Measurements from ENCODE around the gene SMIM1.

Gene SMIM1

DNA sequence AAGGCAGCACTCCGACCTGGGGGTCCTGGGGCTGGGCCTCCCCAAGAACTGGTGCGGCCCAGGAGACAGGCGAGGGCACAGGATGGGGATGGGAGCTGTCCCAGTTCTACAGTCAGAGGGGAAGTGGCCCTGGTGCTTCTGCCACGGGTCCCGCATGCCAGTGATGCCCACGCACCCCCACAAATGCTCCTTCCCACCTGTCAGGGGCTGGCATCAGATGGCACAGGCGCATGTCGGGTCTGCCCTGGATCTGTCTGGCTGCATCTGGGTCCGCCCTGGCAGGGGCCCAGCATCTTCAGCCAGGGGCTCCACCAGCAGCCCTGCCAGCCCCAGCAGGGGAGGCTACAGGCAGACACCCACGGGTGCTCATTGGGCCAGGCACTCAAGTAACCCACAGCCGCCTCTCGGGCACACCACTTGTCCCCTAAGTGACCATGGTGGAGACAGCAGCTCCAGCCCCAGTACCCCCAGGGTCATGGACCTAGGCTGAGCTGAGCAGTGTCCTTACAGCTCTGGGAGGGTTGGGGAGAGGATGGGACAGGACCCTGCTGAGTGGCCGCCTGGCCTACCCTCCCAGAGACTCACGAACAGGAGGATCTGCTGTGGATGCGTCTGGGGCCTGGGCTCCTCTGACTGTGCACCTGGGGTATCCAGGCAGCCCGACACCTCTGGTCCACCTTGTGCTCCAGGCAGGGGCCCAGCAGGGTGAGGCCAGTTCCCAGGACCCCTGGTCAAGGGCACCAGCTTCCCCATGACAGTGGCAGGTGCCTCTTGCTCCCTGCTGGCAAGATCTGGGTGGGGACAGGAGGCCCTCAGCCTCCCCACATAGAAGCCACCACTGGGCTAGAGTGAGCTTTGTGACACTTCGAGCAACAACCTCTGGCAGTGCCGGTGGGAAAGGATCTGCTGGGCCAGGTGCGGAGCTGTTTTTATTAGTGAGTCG lies 5.4 kb downstream of the SMIM1 start:
- no peak for DNase-seq

- DNase-seq, result no peak
Observed at GRCh38 chr1:3778590-3779264, 6.2 kb downstream of the SMIM1 start.

- no peak for DNase-seq
Observed at GRCh38 chr1:3779265-3779911, 6.8 kb downstream of the SMIM1 start.

- DNase-seq, result no peak
Observed at GRCh38 chr1:3779912-3780416, 7.4 kb downstream of the SMIM1 start.

- DNase-seq, result no peak
Observed at GRCh38 chr1:3780901-3781300, 8.4 kb downstream of the SMIM1 start.

- no peak for DNase-seq
Observed at GRCh38 chr1:3783651-3784474, 11.3 kb downstream of the SMIM1 start.

- no peak for DNase-seq
Observed at GRCh38 chr1:3785045-3785444, 12.5 kb downstream of the SMIM1 start.

DNA sequence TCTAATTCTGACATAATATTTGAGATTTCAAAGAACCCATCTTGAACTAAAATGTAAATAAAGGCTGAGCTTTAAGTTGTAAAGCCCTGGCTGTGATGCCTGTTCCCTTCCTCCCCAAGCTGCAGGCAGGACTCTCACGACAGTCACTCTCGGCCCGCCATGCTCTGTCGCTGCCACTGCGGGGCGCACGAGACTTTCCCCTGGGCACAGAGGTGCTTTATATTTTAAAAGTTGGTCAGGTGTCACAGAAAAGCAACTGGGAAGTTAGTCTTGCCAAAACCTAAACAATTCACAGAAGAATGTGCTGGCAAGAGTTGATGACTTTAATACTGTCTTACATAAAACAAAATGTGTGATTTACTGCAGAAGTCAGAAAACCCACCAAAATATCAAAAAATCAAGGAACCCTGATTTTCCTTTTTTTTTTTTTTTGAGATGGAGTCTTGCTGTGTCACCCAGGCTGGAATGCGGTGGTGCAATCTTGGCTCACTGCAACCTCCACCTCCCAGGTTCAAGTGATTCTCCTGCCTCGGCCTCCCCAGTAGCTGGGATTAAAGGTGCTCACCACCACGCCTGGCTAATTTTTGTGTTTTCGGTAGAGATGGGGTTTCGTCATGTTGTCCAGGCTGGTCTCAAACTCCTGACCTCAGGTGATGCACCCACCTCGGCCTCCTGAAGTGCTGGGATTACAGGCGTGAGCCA lies 13.1 kb downstream of the SMIM1 start:
- DNase-seq, result no peak

DNA sequence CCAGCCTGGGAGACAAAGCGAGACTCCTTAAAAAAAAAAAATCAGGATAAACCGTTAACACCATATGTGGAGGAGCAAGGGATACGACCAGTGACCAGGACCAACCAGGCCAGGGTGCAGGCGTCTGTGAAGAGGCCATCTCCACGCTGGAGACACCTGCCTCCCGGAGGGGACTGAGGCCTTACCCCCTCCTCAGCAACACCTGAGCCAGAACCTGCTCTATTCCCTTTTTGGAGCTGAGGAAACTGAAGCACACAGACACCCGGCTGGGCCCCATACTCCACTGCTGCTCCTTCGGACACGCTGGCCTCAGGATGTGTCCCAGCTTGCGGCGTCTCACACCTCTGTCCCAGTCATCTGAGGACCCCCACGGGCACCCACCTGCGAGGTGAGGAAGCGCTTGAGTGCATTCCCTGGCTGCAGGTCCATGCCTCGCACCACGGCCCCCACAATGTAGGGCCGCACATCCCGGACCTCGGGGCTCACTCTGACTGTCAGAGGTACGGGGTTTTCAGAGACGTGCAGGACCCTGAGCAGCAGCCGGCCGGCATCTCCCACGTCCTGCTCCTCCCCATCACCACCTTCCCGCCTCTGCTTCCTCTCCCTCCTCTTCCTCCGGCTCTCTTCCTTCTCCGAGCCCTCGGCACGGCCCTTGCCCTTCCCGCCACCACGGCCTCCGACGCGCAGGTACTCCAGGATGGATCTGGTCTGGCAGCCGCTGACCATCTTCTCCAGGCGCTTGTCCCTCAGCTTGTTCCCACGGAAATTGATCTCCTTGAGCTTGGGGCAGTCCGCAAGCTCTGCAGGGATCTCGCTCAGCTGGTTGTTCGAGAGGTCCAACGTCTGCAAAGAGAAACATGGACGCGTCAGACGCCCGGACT lies 14.2 kb downstream of the SMIM1 start:
- DNase-seq, result no peak

GRCh38 chr1:3787349-3787715 lies 14.8 kb downstream of the SMIM1 start:
- DNase-seq, result no peak

DNA sequence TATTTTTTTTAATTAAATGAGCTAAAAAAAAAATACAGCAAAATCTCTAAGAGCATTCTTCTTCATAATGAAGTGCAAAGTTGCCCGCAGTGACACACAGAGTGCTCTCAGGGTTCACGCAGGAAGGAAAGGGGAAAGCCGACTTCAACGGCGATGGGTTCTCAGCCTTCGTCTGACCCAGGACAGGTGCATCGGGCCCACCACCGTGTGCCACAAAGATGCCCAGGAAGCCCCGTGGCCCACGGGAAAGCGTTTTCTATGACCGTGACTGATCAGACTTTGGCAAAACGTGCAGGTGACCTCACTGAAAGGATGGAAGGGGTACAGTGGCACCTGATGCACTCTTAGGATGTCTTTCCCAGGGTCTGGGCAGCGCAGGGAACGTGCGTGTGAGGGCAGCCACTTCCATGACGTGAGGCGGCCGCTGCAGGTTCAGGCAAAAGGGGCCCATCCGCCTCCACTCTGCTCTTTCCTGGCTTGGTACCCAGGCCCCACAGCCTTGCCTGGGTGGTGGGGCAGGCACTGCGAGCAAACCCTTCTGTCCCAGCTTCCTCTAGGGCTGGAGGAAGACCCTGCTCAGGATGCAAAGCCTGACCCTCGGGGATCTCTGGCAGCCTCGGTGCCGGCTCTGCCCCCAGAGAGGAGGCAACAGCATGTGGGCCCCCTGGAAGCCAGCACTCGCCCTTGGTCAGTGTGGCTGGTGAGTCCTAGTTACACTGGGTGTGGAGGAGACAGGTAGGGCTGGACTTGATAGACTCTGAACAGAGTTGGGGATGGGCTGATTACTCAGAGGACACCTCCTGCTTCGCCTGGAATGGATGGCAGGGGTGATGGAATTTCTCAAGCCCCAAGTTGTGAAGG lies 15.4 kb downstream of the SMIM1 start:
- no peak for DNase-seq

DNA sequence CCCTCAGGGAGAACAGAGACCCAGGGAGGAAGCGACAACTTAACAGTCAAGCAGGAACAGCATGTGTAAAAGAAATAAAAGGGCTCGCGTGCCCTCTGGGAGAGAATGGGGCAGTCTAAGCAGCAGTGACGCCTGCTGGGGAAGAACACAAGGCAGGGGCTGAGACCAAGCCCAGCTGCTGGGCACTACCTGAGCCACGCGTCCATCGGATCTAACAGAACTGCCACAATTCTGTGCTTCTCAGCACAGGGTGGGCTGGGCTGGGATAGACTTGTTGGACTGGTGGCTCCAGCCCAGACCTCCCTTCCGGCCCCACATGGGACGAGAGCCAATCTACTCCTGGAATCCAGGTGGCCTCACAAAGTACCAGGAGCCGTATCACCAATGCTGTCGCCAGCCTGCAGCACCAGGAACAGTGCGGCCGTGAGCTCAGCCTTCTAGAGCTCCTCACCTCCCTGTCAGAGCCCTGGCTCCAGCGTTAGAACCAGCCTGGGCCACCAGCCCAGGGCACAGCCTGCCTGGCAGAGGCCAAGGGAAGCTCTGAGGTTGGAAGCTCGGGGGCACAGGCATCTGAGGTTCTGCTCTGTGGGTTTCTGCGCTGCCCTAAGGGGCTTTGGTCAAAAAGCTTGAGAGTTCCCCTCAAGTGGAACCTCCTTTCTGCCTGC lies 16.3 kb downstream of the SMIM1 start:
- DNase-seq, result no peak

- no peak for DNase-seq
Observed at GRCh38 chr1:3789421-3790300, 17.1 kb downstream of the SMIM1 start.

- no peak for DNase-seq
Observed at GRCh38 chr1:3790500-3790923, 18.0 kb downstream of the SMIM1 start.

GRCh38 chr1:3790952-3791351 lies 18.4 kb downstream of the SMIM1 start:
- DNase-seq, result no peak

DNA sequence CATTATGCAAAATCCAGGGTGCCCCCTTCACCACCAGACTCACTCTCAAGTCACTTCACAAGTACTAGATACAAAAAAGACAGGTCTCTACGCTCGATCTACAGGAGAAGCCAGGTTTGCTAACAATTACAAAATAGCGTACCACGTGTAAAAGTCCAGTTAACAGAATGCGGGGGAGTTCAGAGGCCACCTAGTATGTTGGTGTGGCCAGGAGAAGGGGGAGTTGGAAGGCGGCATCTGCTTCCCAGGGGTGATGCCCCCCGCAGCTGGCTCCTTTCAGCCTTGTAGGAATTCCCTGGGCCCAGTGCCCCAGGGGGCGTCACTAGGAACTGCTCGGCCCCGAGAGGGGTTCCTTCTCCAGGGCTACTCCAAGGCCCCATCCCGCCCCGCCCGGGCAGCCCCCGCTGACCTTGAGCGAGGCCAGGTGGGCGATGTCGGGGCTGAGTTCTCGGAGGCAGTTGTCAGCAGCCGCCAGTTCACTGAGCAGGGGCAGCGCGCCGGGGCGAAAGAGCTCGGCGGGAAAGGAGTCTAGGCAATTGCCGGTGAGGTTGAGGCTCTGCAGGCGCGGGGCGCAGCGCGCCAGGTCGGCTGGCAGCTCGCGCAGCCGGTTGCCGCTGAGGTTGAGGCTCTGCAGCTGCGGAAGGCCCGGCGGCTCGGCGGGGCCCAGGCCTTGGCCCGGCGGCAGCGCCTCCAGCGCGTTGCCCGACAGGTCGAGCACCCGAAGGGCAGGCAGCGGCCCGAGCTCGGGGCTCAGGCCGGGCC lies 23.1 kb downstream of the SMIM1 start:
- DNase-seq, result no peak

Data from NCI-H1436 (cell line).